ENCODE results near the gene CXXC5.
"Not testable (repeated sequence)": the region's sequence is repeated elsewhere in the genome, so short reads cannot be mapped to it uniquely, and the experiment has no call there.

CXXC5 gene

DNA sequence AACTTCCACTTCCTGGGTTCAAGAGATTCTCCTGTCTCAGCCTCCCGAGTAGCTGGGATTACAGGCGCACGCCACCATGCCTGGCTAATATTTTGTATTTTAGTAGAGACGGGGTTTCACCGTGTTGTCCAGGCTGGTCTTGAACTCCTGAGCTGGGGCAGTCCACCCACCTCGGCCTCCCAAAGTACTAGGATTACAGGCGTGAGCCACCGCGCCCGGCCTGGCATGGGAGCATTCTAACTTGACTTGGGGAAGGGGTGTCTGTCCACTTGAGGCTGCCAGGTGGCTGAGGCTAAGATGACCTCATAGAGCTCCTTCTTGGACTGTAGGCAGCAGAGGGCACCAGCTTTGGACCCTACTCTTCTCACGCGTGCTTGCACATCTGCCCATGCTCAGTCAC lies 65.7 kb downstream of the CXXC5 start:
- not testable (repeated sequence) for DNase-seq

DNA sequence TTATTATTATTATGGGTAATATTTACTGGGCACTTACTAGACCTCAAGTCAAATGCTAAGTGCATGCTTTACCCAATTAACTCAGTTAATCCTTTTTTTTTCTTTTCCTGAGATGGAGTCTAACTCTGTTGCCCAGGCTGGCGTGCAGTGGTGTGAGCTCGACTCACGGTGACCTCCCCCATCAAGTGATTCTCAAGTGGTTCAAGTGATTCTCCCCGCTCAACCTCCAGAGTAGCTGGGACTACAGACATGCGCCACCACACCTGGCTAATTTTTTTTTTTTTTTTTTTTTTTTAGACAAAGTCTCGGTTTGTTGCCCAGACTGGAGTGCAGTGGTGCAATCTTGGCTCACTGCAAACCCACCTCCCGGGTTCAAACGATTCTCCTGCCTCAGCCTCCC lies 69.1 kb downstream of the CXXC5 start:
- no peak for DNase-seq

DNA sequence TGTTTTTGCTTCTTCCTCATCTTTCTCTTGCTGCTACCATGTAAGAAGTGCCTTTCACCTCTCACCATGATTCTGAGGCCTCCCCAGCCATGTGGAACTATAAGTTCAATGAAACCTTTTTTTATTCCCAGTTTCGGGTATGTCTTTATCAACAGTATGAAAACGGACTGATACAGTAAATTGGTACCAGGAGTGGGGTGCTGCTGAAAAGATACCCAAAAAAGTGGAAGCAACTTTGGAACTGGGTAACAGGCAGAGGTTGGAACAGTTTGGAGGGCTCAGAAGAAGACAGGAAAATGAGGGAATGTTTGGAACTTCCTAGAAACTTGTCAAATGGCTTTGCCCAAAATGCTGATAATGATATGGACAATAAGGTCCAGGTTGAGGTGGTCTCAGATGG lies 70.3 kb downstream of the CXXC5 start:
- DNase-seq: not testable (repeated sequence)

DNA sequence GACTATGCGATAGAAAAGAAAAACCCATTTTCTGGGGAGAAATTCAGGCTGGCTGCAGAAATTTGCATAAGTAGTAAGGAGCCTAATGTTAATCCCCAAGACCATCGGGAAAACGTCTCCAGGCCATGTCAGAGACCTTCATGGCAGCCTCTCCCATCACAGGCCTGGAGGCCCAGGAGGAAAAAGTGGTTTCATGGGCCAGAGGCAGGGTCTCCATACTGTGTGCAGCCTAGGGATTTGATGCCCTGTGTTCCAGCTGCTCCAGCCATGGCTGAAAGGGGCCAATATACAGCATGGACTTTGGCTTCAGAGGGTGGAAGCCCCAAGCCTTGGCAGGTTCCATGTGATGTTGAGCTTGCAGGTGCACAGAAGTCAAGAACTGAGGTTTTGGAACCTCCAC lies 71.8 kb downstream of the CXXC5 start:
- DNase-seq: not testable (repeated sequence)

DNA sequence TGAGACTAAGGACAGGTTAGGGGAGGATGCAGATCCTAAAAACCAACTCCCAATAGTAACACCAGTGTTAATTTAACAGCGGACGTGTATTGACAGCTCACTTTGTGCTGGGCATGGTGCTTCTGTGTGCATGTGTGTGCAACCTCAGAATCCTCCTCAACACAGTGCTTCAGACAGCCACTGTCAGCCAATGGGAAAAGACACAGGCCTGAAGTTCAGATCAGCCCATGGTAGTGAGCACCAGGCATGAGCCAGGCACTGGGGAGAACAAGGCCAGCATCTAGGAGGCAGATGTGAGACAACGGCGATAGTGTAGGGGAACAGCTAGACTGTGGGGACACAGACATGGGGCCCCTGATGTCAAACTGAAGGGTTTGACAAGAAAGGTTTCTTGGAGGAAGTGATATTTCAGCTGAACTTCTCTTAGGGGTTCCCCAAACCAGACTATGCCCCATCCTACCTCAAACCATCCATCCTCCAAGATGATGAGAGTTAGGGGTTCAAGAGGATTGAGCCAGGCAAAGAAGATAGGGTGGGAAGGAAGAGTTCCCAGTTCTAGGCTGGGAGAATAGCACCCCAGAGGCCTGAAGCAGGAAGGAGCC lies 75.9 kb downstream of the CXXC5 start:
- DNase-seq: no peak

DNA sequence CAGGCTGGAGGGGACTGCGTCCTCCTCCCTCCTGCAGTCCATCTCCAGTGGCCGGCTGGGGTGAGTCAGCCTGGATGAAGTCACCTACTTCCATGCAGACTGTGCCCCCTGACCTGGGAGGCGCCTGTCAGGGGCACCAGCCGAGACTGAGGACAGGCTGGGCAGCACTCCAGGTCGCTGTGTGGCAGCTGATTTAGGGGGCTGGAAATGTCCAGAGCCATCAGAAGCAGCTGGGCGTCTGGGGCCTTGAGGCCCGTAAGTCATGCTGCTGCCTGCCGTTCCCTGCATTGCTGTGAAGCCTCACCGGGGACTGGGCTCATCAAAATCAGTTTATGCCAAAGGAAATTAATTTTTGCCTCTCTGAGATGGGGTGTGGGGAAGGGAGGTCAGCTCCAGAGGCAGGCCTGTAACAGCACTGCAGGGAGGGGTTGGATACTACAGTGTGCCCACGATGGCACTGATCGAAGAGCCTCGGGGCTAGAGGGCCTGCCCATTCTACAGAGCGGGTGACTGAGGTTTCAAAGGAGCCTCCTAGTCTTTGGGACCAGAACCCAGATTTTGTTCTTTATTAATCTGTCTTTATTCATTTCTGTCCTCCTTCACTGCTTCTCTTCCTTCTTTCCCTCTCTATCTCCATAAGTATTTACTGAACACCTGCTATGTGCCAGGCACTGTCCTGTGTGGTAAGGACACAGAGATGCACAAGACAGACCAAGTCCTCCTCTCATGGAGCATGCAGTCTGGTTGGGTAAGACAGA lies 77.1 kb downstream of the CXXC5 start:
- DNase-seq: no peak

DNA sequence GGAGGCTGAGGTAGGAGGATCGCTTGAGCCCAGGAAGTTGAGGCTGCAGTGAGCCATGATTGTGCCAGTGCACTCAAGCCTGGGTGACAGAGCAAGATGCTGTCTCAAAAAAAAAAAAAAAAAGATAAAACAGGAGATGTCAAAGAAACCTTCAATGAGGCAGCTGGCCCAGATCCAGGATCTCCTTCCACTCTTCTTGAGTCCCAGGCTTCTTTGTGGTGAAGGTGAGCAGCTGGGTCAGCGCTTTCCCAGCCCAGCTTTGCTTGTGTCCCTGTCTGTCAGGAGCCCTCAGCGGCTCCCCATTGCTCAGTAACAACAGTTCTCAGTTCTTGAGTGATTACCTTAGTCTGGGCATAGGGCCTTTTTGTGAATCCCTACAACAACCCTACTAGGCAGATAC lies 78.1 kb downstream of the CXXC5 start:
- DNase-seq: no peak

DNA sequence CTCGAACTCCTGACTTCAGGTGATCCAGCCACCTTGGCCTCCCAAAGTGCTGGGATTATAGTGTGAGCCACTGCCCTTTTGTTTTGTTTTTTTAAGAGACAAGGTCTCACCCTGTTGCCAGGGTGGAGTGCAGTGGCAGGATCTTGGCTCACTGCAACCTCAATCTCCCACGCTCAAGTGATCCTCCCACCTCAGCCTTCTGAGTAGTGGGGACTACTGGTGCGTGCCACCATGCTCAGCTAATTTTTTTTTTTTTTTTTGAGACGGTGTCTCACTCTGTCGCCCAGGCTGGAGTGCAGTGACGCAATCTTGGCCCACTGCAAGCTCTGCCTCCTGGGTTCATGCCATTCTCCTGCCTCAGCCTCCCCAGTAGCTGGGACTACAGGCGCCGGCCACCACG lies 79.5 kb downstream of the CXXC5 start:
- not testable (repeated sequence) for DNase-seq

DNA sequence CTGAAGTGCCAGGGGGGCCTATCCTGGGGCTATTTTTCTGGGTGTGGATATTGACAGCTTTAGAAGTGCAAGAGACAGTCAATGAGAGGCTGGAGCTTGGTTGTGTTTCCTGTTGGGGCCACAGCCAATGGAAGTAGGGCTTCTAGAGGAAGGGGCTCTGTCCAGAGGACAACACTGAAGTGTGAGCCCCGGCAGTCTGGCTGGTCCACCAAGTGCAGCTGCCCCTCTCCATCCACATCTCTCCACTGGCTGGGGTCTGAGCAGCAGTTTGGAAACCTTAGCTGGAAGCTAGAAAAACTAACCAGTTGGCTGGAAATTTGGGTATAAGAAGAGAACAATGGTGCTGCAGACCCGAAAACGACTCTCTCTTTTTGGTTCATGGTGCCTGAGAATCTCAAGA lies 83.1 kb downstream of the CXXC5 start:
- no peak for DNase-seq

DNA sequence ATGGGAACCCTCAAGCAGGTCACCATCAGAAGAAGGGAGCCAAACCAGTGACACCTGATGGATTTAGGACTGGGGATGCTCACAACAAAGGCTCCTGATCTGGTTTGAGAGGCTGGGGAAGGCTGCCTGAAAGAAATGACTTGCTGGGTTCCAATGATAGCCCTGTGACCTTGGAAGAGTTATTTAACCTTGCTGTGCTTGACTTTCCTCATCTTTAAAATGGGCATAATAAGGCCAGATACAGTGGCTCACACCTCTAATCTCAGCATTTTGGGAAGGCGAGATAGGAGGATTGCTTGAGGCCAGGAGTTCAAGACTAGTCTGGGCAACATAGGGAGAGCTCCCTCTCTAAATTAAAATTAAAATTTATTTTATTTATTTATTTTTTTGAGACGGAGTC lies 83.9 kb downstream of the CXXC5 start:
- DNase-seq: no peak

DNA sequence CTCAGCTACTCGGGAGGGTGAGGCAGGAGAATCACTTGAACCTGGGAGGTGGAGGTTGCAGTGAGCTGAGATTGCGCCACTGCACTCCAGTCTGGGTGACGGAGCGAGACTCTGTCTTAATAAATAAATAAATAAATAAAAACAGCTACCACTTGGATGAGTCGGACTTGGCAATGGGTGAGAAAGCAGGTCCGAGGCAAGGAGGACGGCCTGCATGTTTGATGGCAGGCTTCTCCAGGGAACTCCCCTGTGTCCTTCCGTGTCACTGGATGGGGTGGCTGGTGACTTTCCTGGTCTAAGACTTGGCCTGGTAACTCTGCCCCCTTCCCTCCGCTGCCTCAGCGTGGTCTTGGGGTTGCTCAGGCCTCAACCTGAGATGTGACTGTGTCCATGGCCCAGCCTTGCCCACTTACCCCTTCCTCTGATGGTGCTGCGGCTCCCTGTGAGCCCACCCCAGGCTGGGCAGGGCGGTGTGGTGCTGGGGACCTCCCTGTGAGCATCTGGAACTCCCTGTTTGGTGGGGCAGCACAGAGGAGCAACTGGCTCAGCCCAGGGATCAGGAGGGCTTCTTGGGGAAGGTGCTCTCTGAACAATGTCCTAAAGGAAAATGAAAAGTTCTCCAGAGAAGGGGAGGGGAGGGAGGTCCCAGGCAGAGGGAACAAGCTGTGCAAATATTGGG lies 85.0 kb downstream of the CXXC5 start:
- no peak for DNase-seq
